Measurements from ENCODE around the gene NAPSA. TPM values are rescaled to one million over a fixed set of nuclear protein-coding genes. Genes with fewer than 3 reads are reported as not detected.
"Not testable (repeated sequence)": the region's sequence is repeated elsewhere in the genome, so short reads cannot be mapped to it uniquely, and the experiment has no call there.

The NAPSA gene
- total RNA-seq, 1 donor from 2014 or later, result 3.3 TPM

DNA sequence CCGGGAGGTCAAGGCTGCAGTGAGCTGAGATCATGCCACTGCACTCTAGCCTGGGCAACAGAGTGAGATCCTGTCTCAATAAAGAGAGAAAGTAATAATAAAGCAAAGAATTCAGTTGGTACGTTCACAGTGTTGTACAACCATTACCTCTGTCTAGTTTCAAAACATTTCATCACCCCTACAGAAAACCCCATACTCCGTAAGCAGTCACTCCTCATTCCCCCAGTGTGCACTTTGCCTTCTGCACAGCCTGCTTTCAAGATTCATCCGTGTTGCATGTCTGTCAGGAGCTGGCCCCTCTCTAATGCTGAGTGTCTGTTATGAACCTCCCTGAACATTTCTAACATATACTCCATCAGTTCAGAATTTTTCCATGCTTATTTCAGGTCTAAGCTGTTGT is 28.1 kb upstream of the NAPSA start:
- TF ChIP-seq, protein P1, sequence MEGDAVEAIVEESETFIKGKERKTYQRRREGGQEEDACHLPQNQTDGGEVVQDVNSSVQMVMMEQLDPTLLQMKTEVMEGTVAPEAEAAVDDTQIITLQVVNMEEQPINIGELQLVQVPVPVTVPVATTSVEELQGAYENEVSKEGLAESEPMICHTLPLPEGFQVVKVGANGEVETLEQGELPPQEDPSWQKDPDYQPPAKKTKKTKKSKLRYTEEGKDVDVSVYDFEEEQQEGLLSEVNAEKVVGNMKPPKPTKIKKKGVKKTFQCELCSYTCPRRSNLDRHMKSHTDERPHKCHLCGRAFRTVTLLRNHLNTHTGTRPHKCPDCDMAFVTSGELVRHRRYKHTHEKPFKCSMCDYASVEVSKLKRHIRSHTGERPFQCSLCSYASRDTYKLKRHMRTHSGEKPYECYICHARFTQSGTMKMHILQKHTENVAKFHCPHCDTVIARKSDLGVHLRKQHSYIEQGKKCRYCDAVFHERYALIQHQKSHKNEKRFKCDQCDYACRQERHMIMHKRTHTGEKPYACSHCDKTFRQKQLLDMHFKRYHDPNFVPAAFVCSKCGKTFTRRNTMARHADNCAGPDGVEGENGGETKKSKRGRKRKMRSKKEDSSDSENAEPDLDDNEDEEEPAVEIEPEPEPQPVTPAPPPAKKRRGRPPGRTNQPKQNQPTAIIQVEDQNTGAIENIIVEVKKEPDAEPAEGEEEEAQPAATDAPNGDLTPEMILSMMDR (conservative IDR thresholded peaks at IDR 0.05; ENCODE audit: low read depth, low read length), result no peak
- no peak for DNase-seq (ENCODE audit: low read depth)
- H3K4me3 ChIP-seq (ENCODE audit: low read depth, low read length), result no peak overlapping the region

DNA sequence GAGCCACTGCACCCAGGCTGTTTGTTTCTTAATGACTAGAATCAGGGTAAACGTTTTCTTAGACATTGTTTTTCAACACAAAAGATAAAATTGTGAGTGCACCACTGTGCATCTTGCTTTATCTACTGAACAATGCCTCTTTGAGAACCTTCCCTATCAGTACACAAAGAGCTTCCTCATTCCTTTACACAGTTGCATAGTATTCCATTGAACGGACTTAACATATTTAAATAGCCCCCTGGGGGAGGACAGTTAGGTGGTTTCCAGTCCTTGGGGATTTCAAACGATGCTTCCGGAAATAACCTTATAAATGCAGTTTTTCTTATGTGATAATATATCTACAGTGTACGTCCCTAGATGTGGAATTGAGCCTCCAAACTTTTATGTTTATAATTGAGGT is 27.3 kb upstream of the NAPSA start:
- no peak overlapping the region for H3K4me3 ChIP-seq (ENCODE audit: low read depth, low read length)
- no peak for DNase-seq (ENCODE audit: low read depth)
- TF ChIP-seq, protein P1 (conservative IDR thresholded peaks at IDR 0.05; ENCODE audit: low read depth, low read length), result no peak

DNA sequence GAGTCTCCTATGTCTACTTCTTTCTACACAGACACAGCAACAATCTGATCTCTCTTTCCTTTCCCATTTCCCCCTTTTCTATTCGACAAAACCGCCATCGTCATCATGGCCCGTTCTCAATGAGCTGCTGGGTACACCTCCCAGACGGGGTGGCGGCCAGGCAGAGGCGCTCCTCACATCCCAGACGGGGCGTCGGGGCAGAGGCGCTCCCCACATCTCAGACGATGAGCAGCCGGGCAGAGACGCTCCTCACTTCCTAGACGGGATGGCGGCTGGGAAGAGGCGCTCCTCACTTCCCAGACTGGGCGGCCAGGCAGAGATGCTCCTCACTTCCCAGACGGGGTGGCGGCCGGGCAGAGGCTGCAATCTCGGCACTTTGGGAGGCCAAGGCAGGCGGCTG is 25.5 kb upstream of the NAPSA start:
- not testable (repeated sequence) for H3K4me3 ChIP-seq (ENCODE audit: low read depth, low read length); DNase-seq (ENCODE audit: low read depth)

DNA sequence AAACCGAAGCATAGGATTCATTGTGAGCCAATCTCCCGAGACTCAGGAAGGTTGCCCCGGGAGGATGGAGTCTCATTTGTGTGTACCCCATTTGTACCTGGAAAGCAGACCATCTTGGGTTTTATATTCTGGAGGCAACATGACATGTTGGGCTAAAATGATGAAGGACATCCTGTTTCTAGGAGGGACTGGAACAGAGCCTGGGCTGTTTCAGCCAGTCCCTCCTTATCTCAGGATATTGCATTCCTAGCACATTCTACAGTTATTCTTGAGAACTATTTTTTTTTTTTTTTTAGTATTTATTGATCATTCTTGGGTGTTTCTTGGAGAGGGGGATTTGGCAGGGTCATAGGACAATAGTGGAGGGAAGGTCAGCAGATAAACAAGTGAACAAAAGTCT is 24.9 kb upstream of the NAPSA start:
- not testable (repeated sequence) for H3K4me3 ChIP-seq (ENCODE audit: low read depth, low read length); DNase-seq (ENCODE audit: low read depth)

DNA sequence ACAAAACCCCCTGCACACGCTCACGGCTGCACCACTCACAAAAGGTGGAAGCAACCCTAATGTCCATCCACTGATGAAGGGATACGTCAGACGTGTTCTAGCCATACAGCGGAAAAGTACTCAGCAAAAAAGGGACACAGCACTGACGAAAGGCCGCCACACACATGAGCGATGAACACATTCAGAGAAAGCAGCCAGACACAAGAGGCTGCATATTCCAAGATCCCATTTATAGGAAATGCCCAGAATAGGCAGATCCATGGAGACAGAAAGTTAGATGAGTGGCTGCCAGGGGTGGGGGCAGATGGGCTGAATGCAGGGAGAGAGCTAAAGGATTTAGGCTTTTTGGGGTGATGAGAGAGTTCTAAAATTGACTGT is 22.4 kb upstream of the NAPSA start:
- no peak overlapping the region for H3K4me3 ChIP-seq (ENCODE audit: low read depth, low read length)
- no peak for DNase-seq (ENCODE audit: low read depth)
- TF ChIP-seq, protein P1 (conservative IDR thresholded peaks at IDR 0.05; ENCODE audit: low read depth, low read length), result no peak

DNA sequence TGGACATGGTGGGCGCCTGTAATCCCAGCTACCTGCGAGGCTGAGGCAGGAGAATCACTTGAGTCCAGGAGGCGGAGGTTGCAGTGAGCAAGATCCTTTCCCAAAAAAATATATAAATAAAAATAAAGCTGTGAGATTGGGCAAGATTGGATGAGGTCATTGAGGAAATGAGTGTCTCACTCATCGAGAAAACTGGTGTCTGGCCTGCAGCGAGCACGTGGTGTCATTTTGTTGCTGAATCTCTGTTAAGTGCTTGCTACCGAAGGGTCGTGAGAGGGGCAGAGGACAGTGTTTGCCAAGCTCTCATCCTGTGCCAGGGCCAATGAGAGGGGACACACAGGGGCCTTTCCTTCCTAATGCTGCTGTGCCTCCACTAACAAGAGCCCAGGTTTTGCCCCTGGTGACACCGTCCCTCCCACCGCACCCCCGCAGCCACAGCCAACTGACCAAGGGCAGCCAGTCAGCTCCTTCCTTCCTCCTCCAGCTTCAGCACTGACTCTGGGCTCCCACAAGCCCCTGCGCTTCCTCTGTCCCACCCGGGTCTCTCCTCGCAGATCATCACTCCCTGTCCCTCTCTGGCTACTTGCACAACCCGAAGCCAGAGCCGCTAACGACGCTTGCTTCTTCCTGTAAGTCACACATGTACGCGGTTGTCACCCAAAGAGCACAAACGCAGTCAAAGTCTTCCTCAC is 21.9 kb upstream of the NAPSA start:
- no peak overlapping the region for H3K4me3 ChIP-seq (ENCODE audit: low read depth, low read length)
- TF ChIP-seq, protein P1 (conservative IDR thresholded peaks at IDR 0.05; ENCODE audit: low read depth, low read length), result no peak
- no peak for DNase-seq (ENCODE audit: low read depth)

DNA sequence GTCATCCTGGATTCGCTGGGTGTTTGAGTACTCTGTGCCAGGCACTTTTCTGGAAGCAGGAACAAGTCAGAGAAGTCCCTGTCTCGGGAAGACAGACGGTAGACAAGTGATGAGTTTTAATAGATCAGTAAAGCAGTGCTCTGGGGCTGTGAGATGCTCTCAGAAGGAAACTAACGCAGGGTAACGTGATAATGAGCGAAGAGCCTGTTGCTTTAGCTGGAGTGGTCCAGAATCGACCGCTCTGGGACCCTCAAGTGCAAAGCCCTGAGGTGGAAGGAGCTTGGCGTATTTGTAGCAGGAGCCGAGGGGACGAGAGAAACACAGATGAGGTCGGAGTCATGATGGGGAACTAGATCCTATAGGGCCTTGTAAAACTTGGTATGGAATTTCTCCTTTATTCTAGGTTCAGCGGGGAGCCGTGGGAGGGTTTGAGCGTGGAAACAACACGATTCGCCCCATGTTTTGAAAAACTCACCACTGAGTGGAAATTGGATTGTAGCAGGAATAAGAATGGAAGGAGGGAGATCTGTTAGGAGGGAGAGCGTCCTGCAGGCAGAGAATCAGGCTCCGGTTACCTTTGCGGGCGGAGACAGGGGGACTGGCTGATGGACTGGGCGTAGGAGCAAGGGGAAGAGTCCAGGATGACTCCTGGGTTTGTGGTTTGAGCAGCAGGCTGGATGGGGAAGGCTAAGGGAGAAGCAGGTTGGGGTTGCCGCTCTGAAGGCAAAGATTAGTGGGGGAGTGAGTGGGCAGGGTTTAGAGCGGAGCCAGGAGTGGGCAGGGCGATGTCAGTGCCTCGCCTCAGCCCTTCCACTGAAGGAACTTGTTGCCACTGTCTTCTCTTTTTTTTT is 19.5 kb upstream of the NAPSA start:
- H3K4me3 ChIP-seq (ENCODE audit: low read depth, low read length), result peak overlapping the region; percentile 80
- TF ChIP-seq, protein P1 (conservative IDR thresholded peaks at IDR 0.05; ENCODE audit: low read depth, low read length), result no peak
- DNase-seq (ENCODE audit: low read depth), result no peak
